Inflammatory macrophage treated with lipopolysaccharide for 4 hours (primary cell): ENCODE results near the gene PNKP.
"Not testable (repeated sequence)": the region's sequence is repeated elsewhere in the genome, so short reads cannot be mapped to it uniquely, and the experiment has no call there.

Source experiments
- DNase-seq: peaks from one replicate; pipeline ENCODE4 v3.0.0-alpha.2; 2020

Gene PNKP

GRCh38 chr19:49840736-49841249 lies 26.6 kb downstream of the PNKP start:
- DNase-seq: no peak

DNA sequence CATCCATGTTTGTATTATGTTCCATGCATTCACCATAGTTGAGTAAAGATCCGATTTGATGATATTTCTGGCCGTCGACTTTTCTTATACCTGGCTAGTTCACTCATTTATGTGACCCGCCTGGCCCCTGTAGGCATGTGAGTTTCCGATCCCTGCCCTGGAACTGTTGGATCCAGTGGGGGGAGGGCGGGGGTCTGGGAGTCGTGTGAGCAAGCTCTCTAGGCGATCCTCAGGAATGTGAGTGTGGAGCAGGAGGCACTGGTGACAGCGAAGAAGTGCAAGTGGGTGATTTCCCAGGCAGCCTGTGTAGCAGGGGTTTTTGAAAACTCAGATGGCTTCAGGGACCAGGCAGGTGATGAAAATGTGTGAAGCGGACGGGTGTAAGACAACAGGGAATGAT lies 27.1 kb downstream of the PNKP start:
- no peak for DNase-seq

GRCh38 chr19:49839713-49840112 lies 27.7 kb downstream of the PNKP start:
- no peak for DNase-seq

DNA sequence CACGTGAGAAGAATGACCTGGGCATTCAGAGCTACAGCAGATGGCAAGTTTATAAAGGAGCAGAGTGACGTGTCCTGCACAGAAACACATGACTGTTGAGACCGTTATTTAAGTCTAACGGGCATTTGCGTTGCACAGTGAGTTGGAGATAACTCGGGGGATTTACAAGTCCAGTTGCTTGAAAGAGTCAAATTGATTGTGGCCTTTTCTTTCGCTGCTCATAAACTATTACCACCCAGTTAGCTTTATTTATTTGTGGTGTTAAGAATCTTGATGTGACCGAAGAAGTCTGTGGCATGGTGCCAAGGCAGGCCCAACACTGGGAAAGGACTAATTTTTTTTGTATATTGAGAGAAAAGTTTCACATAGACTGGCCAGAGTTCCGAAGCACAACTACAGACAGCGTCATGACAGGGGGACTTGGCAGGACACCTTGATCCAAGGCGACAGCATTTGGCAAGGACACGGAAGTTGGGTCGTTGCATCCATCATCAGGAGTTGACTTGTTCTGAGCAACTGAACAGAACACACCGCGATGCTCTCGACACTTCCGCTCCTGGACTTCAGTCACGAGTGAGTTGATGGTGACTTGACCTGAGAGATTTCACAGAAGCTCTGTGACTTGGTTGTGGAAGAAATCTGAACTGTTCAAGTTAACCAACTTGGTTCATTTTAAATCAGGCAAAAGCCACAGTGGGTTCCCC lies 28.3 kb downstream of the PNKP start:
- no peak for DNase-seq

- no peak for DNase-seq
Observed at GRCh38 chr19:49837425-49837824, 30.0 kb downstream of the PNKP start.

GRCh38 chr19:49837009-49837310 lies 30.4 kb downstream of the PNKP start:
- DNase-seq: no peak

DNA sequence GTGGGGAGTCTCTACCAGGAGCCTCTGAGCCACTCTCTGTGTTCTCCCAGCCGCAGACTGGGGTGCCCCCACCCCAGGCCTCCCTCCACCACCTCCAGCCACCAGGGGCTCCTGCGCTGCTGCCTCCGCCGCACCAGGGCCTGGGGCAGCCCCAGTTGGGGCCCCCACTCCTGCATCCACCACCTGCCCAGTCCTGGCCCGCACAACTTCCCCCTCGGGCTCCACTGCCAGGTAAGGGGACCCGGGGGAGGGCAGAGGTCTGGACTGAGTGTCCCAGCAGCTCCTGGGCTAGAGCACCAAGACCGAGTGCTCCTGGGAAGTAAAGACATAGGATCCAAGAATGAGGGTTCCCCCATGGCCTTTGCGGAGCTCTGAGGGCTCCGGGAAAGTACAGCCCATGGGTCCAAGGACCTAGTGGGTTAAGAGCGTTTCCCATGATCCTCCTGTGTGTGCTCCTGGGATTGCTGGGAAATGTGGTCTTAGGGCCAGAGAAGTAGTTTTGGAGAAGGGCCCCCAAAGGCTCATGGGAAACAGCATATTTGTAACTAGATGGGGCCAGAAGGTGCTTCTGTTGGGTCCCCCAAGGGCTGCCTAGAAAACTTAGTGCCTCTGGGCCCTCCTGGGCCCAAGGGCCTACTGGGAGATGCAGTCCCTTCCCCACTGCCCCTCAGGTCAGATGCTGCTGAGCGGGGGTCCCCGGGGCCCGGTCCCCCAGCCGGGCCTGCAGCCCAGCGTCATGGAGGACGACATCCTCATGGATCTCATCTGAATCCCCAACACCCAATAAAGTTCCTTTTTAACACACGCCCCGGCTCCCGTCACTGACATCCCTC lies 31.0 kb downstream of the PNKP start:
- DNase-seq: no peak

GRCh38 chr19:49835562-49835961 lies 31.8 kb downstream of the PNKP start:
- DNase-seq: no peak

GRCh38 chr19:49833599-49833998 lies 33.8 kb downstream of the PNKP start:
- DNase-seq: no peak

DNA sequence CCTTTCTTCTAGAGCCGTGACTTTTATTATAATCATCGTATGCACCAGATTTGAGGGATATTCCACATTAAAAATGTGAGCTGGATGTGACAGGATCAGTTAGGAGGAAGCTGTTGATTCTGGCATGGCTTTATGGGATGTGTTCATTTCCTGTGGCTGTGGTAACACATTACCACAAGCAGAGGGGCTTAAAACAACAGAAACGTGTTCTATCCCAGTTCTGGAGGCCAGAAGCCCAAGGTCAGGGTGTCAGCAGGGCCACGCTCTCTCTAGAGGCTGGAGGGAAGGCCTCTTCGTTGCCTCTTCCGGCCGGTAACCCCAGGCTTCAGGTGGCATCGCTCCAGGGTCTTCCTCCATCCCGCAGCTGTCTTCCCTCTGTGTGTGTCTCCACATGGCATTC lies 34.8 kb downstream of the PNKP start:
- DNase-seq: no peak

DNA sequence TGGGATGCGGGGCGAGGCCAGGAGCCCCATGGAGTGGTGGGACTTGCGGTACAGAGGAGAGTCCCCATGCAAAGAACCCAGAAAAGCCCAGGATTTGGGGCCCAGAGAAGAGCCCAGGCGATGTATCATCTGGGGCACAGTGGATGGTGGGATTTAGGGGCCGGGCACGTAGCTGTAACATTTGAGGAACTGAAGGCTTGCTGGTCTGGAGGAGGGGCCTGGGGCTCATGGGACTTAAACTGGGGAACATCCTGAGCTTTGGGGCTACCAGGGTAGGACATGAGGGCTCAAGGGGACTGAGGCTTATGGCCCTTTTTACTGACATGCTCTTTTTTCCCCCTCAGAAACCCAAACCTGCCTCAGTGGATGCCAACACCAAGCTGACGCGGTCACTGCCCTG lies 35.8 kb downstream of the PNKP start:
- DNase-seq: no peak

DNA sequence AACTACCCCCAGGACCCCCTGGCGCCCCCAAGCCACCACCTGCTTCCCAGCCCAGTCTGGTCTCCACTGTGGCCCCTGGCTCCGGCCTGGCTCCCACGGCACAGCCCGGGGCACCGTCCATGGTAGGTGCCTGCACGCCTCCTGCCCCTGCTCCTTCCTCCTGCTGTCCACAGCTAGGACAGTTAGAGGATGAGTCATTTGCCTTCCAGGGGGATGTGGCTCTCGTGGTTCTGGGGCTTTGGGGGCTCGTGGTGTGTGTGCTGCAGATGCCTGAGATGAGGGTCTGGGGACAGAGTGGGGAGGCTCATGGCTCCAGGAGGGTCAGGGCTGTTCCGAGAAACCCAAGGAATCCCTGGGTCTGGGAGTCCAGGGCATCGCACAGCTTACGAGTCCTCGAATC lies 36.6 kb downstream of the PNKP start:
- DNase-seq: no peak

GRCh38 chr19:49829721-49830120 lies 37.7 kb downstream of the PNKP start:
- no peak for DNase-seq

- no peak for DNase-seq
Observed at GRCh38 chr19:49829200-49829599, 38.2 kb downstream of the PNKP start.

- DNase-seq: no peak
Observed at GRCh38 chr19:49827034-49827433, 40.3 kb downstream of the PNKP start.

DNA sequence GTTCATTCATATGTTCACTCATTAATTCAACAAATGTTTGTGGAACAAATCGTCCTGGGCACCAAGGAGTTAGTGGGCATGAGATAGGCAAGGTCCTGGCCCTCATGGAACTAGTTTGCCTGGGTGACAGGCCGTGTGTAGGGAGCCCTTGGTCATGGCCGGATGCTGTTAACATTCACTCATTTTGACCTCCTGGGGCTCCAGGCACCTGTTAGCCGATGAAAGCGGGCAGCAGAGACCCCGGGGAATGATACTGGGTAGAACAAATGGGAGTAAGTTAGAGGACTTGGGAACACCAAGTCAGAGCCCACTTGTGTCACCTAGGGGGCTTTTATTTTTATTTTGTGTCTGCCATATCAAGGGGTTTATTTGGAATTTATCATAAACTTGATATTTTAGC lies 42.7 kb downstream of the PNKP start:
- DNase-seq: no peak

- DNase-seq: no peak
Observed at GRCh38 chr19:49823472-49823871, 43.9 kb downstream of the PNKP start.

GRCh38 chr19:49820125-49820524 lies 47.3 kb downstream of the PNKP start:
- no peak for DNase-seq

DNA sequence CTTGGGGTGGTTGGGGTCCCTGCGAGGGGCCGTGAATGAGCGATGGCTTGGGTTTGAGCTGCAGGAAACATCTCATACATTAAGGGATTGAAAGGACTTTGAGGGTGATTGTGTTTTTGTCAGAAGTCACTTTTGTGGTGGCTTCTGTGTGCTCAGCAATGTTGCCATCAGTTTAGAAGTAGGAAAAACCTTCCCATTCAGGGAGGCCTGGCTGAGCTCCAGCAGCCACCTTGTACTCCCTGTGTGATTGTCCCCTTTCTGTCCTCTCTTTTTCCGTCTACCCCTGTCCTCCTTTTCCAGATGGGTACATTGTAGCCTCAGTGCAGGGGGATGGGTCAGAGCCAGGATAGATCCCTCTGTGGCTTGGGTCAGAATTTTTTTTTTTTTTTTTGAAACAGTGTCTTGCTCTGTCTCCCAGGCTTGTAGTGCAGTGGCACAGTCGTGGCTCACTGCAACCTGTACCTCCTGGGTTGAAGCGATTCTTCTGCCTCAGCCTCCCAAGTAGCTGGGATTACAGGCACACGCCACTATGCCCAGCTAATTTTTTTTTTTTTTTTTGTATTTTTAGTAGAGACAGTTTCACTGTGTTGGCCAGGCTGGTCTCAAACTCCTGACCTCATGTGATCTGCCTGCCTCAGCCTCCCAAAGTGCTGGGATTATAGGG lies 47.8 kb downstream of the PNKP start:
- not testable (repeated sequence) for DNase-seq

DNA sequence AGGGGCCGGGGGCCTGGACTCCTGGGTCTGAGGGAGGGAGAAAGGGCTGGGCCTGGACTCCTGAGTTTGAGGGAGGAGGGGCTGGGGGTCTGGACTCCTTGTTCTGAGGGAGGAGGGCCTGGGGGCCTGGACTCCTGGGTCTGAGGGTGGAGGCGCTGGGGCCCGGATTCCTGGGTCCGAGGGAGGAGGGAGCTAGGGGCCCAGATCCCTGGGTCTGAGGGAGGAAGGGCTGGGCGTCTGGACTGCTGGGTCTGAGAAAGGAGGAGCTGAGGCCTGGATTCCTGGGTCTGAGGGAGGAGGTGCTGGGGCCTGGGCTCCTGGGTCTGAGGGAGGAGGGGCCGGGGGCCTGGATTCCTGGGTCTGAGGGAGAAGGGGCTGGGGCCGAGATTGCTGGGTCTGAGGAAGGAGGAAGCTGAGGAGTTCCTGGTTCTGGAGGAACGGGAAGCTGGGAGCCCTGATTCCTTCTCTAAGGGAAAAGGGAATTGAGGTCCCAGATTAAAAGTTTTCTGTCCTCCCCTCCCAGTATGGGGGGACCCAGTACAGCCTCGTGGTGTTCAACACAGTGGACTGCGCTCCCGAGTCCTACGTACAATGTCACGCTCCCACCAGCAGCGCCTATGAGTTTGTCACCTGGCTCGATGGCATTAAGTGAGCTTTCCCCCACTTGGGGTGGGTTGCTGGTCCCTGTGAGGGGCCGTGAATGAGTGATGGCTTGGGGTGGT lies 48.6 kb downstream of the PNKP start:
- DNase-seq: peak; percentile 11

DNA sequence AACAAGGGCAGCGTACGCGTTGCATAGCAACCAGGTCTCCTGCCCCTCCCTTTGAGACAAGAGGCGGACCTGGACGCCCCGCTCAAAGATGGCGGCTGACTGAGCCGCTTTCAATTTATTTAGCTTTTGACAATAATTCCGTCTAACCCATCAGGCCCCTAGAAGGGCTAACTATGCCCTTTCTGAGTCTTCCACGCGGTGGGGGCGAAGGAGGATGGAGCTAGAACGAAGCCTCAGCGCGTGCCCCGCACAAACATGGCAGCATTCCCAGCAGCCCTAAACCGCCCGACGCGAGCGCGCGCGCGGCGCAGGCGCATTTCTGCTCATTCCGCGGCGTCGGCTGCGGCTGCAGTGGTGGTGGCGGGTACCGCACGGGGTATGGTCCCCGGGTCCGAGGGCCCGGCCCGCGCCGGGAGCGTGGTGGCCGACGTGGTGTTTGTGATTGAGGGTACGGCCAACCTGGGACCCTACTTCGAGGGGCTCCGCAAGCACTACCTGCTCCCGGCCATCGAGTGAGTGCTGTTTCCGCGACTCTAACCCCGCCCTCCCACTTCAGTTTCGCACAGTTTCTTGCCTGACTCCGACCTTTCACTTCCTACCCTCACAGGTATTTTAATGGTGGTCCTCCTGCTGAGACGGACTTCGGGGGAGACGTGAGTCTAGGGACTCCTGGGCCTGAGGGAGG lies 49.3 kb downstream of the PNKP start, which contains the start of gene MED25:
Gene MED25 (plus strand): TSS at position 326 of the 685 bp plus-strand sequence. CDS start 53 bp downstream, at position 379.
- DNase-seq: peak; percentile 88

DNA sequence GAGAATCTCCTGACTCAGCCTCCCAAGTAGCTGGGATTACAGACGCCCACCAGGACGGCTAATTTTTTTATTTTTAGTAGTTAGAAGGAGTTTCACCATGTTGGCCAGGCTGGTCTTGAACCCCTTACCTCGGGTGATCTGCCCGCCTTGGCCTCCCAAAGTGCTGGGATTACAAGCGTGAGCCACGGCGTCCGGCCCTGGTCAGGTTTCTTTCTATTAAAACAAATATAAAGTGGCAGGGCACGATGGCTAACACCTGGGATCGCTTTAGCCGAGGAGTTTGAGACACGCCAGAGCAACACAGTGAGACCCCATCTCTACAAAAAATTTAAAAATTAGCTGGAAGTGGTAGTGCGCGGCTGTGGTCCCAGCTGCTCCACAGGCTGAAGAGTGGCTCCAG lies 50.8 kb downstream of the PNKP start:
- DNase-seq: no peak
